ENCODE measurements around the gene DEK.

- TF ChIP-seq CTCF (IDR thresholded peaks at IDR 0.05) (no peak), ZNF263 (CRISPR knock-in tag; IDR thresholded peaks at IDR 0.05; ENCODE audit: low read depth) (no peak), ZNF121 (CRISPR knock-in tag; IDR thresholded peaks at IDR 0.05) (no peak), USF1 (CRISPR knock-in tag; IDR thresholded peaks at IDR 0.05) (no peak), AFF4 (CRISPR knock-in tag; IDR thresholded peaks at IDR 0.05; ENCODE audit: borderline replicate concordance) (no peak), NR3C1 (CRISPR knock-in tag; conservative IDR thresholded peaks at IDR 0.05; ENCODE audit: low read depth) (no peak), MYBL2 (CRISPR knock-in tag; IDR thresholded peaks at IDR 0.05) (no peak), TCF7 (CRISPR knock-in tag; IDR thresholded peaks at IDR 0.05; ENCODE audit: low read depth) (no peak), FOXJ3 (CRISPR knock-in tag; IDR thresholded peaks at IDR 0.05; ENCODE audit: borderline replicate concordance) (no peak)
- TF ChIP-seq, protein P1, sequence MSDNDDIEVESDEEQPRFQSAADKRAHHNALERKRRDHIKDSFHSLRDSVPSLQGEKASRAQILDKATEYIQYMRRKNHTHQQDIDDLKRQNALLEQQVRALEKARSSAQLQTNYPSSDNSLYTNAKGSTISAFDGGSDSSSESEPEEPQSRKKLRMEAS (CRISPR knock-in tag; IDR thresholded peaks at IDR 0.05) = no peak
- TF ChIP-seq, protein P2, sequence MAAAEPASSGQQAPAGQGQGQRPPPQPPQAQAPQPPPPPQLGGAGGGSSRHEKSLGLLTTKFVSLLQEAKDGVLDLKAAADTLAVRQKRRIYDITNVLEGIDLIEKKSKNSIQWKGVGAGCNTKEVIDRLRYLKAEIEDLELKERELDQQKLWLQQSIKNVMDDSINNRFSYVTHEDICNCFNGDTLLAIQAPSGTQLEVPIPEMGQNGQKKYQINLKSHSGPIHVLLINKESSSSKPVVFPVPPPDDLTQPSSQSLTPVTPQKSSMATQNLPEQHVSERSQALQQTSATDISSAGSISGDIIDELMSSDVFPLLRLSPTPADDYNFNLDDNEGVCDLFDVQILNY (CRISPR knock-in tag; IDR thresholded peaks at IDR 0.05) = no peak
- TF ChIP-seq, protein P3, sequence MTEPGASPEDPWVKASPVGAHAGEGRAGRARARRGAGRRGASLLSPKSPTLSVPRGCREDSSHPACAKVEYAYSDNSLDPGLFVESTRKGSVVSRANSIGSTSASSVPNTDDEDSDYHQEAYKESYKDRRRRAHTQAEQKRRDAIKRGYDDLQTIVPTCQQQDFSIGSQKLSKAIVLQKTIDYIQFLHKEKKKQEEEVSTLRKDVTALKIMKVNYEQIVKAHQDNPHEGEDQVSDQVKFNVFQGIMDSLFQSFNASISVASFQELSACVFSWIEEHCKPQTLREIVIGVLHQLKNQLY (CRISPR knock-in tag; IDR thresholded peaks at IDR 0.05) = no peak
These were observed 56.9 kb downstream of the DEK start for GRCh38 chr6:18207438-18207837.
